PFSK-1 (cell line): ENCODE measurements around the gene DUSP15.

Experiments used
- POLR2AphosphoS5 ChIP-seq: IDR thresholded peaks from 2 replicates; pipeline ENCODE4 v1.6.1; 2012; ENCODE audit warnings: low read depth, mild to moderate bottlenecking, control low read depth, low read length, moderate library complexity
- SIN3A ChIP-seq: IDR thresholded peaks from 2 replicates; pipeline ENCODE4 v1.6.1; 2012; ENCODE audit warnings: mild to moderate bottlenecking, low read length, moderate library complexity, borderline replicate concordance; ENCODE audit not compliant: insufficient read depth
- TAF1 ChIP-seq: IDR thresholded peaks from 2 replicates; pipeline ENCODE4 v1.6.1; 2012; ENCODE audit warnings: low read length, control low read depth, borderline replicate concordance; ENCODE audit not compliant: insufficient read depth

DNA sequence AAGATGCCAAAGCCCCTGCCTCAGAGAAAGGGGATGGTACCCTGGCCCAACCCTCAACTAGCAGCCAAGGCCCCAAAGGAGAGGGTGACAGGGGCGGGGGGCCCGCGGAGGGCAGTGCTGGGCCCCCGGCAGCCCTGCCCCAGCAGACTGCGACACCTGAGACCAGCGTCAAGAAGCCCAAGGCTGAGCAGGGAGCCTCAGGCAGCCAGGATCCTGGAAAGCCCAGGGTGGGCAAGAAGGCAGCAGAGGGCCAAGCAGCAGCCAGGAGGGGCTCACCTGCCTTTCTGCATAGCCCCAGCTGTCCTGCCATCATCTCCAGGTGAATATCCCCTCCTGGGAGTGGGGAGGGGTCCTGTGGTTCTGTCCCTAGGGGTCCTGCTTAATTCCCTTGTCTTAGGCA, 50.1 kb downstream of the DUSP15 start:
- TF ChIP-seq TAF1 (no peak), SIN3A (no peak), POLR2AphosphoS5 (no peak)
